Activated naive CD8-positive, alpha-beta T cell treated with anti-CD3 and anti-CD28 coated beads, Interleukin-2, amount 10 ng/mL, durations not matched to agents 7 days and 5 days (primary cell): ENCODE data around the gene SNX32. TPM values are rescaled to one million over a fixed set of nuclear protein-coding genes. Genes with fewer than 3 reads are reported as not detected.
A peak's percentile ranks its signal among the peaks of the same experiment; 100 is the strongest.

Source experiments
- ATAC-seq: fragments of 150-1000 bp; cut with Tn5 transposase; one replicate; pipeline ENCODE4 v1.10.0; 2021; ENCODE audit warnings: low read depth, moderate library complexity
- POLR2A ChIA-PET: fragments of 350-600 bp; sonication (Branson Sonifier 250); formaldehyde crosslinking; loops from one replicate; lab custom pipeline; 2021; ENCODE audit warnings: antibody characterized with exemption; lab: Charles Lee
- DNase-seq: peaks from one replicate; pipeline ENCODE4 v3.0.0; 2021
- H3K27ac Mint-ChIP-seq: one replicate; pipeline ENCODE4 v1.8.0; 2022; ENCODE audit warnings: mild to moderate bottlenecking, mixed read lengths
- H3K27me3 Mint-ChIP-seq: one replicate; pipeline ENCODE4 v1.8.0; 2022; ENCODE audit warnings: mild to moderate bottlenecking, moderate library complexity, mixed read lengths
- H3K36me3 Mint-ChIP-seq: one replicate; pipeline ENCODE4 v1.8.0; 2021; ENCODE audit warnings: mild to moderate bottlenecking, mixed read lengths
- H3K4me1 Mint-ChIP-seq: one replicate; pipeline ENCODE4 v1.8.0; 2021; ENCODE audit warnings: mixed read lengths
- H3K4me3 Mint-ChIP-seq: one replicate; pipeline ENCODE4 v1.8.0; 2022; ENCODE audit warnings: mild to moderate bottlenecking, moderate library complexity, mixed read lengths
- H3K9me3 Mint-ChIP-seq: one replicate; pipeline ENCODE4 v1.8.0; 2021; ENCODE audit warnings: mixed read lengths
- total RNA-seq, 2 experiments: library from RNA; stranded (reverse); gene quantifications; one replicate each; pipeline ENCODE4 v1.2.3, GENCODE V29; 2021

The SNX32 gene
- total RNA-seq, 2 experiments from 2014 or later: 2.6 to 3.6 TPM

GRCh38 chr11:65872586-65873317 is 39.0 kb downstream of the SNX32 start, which contains the start of gene EFEMP2:
Gene EFEMP2, minus strand, starts transcription at chr11:65872800. Its CDS starts 446 bp downstream, at chr11:65872354.
- H3K4me1 Mint-ChIP-seq: peaks cover 28% of the 10 kb centered on the region
- no peaks in the 10 kb centered on the region for H3K27me3 Mint-ChIP-seq
- peak within 1 kb of the TSS; percentile 77 for H3K27ac Mint-ChIP-seq
- H3K4me3 Mint-ChIP-seq: peak within 1 kb of the TSS; percentile 77
- ATAC-seq (no peak), DNase-seq (no peak)
- H3K9me3 Mint-ChIP-seq: no peaks in the 10 kb centered on the region
- POLR2A ChIA-PET: interaction anchor here (1.5 to 7.5 kb wide), 6 partner anchors 12 to 23 kb away, joined by 3 to 176 read pairs (median 22); partner anchors contain the start of genes CCDC85B, CFL1, FIBP and MUS81
- peaks cover 2% of the 10 kb centered on the region for H3K36me3 Mint-ChIP-seq

DNA sequence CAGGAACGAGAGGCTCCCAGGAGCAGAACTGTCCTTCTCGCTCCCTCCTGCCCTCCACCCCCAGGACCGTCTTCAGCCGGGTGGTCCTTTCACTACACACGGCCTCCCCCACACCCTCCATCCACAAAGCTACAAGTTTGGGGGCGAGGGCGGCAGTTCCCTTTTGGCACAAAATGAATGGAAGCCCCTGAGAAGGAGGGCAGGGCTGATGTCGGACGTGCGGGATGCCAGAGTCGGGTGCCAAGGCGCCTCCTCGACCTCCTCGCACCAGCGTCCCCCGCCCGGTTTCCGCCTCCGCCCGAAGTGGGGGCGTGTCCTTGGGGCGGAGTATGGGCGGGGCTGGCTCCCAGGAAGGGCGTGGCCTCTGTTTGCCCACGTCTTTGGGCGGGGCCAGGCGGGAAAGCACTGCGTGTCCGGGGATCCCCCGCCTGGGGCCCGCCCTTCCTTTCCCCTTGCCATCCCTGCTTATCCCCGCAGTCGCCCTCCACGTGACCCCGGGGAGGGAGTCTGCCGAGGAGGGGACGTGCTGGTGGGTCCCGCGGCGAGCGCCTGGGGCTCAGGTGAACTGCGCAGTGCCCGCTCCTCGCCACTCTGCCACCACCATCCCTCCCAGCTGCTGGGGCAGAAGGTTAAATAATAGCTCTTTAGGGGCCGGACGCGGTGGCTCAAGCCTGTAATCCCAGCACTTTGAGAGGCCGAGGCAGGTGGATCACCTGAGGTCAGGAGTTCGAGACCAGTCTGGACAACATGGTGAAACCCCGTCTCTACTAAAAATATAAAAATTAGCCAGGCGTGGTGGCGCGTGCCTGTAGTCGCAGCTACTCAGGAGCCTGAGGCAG is 39.8 kb downstream of the SNX32 start:
- peaks cover 33% of the 10 kb centered on the region for H3K4me1 Mint-ChIP-seq
- H3K9me3 Mint-ChIP-seq: no peaks in the 10 kb centered on the region
- no peaks in the 10 kb centered on the region for H3K27me3 Mint-ChIP-seq
- peak; percentile 100 for DNase-seq
- POLR2A ChIA-PET: interaction anchor here (1.6 to 7.5 kb wide), 4 partner anchors 11 to 21 kb away, joined by 5 to 176 read pairs (median 22); partner anchors contain the start of genes CCDC85B, CFL1, FIBP and MUS81
- peak overlapping the region; percentile 77 for H3K4me3 Mint-ChIP-seq
- ATAC-seq: peak; percentile 85
- H3K27ac Mint-ChIP-seq: peak overlapping the region; percentile 77
- no peaks in the 10 kb centered on the region for H3K36me3 Mint-ChIP-seq

DNA sequence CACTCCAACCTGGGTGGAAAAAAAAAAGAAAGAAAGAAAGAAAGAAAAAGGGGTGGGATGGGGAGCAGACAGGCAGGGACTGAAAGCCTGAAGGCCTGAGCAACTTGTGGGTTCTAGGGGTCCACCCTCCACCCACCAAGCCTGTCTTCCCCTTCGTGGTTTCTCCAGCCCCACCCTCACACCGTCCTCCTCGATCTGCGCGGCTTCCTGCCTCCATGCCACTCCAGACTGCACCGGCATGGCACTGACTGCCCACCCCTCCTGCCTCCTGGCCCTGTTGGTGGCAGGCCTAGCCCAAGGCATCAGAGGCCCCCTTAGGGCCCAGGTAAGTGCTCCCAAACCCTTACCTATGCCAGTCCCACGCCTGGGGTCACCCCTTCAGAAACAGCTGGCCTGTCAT is 45.9 kb downstream of the SNX32 start, which contains the start of gene CTSW:
Gene CTSW, plus strand, starts transcription at position 221 of the 400 bp plus-strand sequence. Its CDS starts 18 bp downstream, at position 239.
- H3K36me3 Mint-ChIP-seq: peaks cover 6% of the 10 kb centered on the region
- DNase-seq (peak; percentile 66), ATAC-seq (peak; percentile 60)
- H3K4me1 Mint-ChIP-seq: peaks cover 54% of the 10 kb centered on the region
- H3K27me3 Mint-ChIP-seq: no peaks in the 10 kb centered on the region
- H3K4me3 Mint-ChIP-seq: peak within 1 kb of the TSS; percentile 87
- POLR2A ChIA-PET: interaction anchor here (0.9 to 5.9 kb wide), 8 partner anchors 8 to 53 kb away, joined by 3 to 70 read pairs (median 7); partner anchors contain the start of genes CCDC85B, CFL1, FIBP and MUS81
- no peaks in the 10 kb centered on the region for H3K9me3 Mint-ChIP-seq
- H3K27ac Mint-ChIP-seq: peak within 1 kb of the TSS; percentile 92

DNA sequence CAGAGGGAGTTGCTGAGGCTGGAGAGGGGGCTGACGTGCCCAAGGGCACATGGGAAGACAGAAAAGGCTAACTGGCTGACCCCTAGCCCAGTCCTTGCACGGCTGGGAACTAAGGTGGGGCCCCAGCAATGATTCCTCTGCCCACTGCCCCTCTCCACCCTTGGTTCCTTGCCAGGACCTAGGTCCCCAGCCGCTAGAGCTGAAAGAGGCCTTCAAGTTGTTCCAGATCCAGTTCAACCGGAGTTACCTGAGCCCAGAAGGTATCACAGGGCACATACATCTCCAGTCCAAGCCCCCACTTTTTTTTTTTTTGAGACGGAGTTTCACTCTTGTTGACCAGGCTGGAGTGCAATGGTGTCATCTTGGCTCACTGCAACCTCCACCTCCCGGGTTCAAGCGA is 46.3 kb downstream of the SNX32 start:
- Mint-ChIP-seq H3K9me3 (no peaks in the 10 kb centered on the region), H3K36me3 (peaks cover 6% of the 10 kb centered on the region), H3K4me1 (peaks cover 55% of the 10 kb centered on the region), H3K4me3 (peak overlapping the region; percentile 87), H3K27me3 (no peaks in the 10 kb centered on the region), H3K27ac (peak overlapping the region; percentile 92)
- no peak for DNase-seq
- POLR2A ChIA-PET: interaction anchor here (1.1 to 5.9 kb wide), 7 partner anchors 9 to 52 kb away, joined by 3 to 70 read pairs (median 8); partner anchors contain the start of genes CCDC85B, CFL1, FIBP and MUS81
- ATAC-seq: no peak

DNA sequence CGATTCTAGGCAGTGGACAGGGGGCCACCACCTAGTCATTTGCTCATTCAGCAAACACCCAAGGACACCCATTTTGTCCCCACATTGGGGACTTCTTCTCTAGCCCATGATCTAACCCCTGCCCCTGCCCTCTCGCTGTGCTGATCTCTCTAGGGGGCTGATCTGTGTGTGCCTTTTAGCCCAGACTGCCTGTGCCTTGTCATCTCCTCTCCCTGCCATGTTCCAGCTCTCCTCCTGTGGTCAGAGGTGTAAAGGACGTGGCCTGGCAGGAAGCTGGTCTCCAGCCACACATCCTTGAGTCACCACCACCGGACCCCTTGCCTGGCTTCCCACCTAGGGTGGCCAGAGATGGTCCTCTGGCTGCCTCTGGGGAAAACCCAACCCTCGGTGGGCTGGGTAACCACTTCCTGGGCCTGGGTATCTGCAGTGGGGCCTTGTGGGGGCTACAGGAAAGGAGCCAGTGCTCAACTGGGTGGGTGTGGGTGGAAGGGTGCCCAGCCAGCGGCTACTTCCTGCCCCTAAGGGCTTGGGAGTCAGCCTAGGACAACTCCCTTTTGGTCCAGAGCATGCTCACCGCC is 47.2 kb downstream of the SNX32 start:
- ATAC-seq: peak; percentile 25
- no peaks in the 10 kb centered on the region for H3K27me3 Mint-ChIP-seq
- no peak for DNase-seq
- peak overlapping the region; percentile 92 for H3K27ac Mint-ChIP-seq
- H3K4me3 Mint-ChIP-seq: peak overlapping the region; percentile 87
- peaks cover 56% of the 10 kb centered on the region for H3K4me1 Mint-ChIP-seq
- peaks cover 9% of the 10 kb centered on the region for H3K36me3 Mint-ChIP-seq
- H3K9me3 Mint-ChIP-seq: no peaks in the 10 kb centered on the region
- POLR2A ChIA-PET: interaction anchor here (0.6 to 5.9 kb wide), 8 partner anchors 9 to 51 kb away, joined by 3 to 70 read pairs (median 6); partner anchors contain the start of genes CCDC85B, CFL1, FIBP and MUS81

GRCh38 chr11:65882120-65883057 is 48.6 kb downstream of the SNX32 start:
- Mint-ChIP-seq H3K4me1 (peaks cover 57% of the 10 kb centered on the region), H3K27me3 (no peaks in the 10 kb centered on the region), H3K9me3 (no peaks in the 10 kb centered on the region), H3K4me3 (no peak overlapping the region), H3K27ac (peak overlapping the region; percentile 92), H3K36me3 (peaks cover 14% of the 10 kb centered on the region)
- ATAC-seq: no peak
- POLR2A ChIA-PET: interaction anchor here (0.5 to 5.9 kb wide), 6 partner anchors 8 to 171 kb away, joined by 3 to 70 read pairs (median 8); partner anchors contain the start of genes CCDC85B, CFL1, FIBP and MUS81
- DNase-seq: no peak

- POLR2A ChIA-PET: interaction anchor here (1.6 to 12.3 kb wide), 4 partner anchors 9 to 31 kb away, joined by 8 to 304 read pairs (median 14); partner anchors contain the start of genes CFL1 and MUS81
- Mint-ChIP-seq H3K36me3 (peaks cover 15% of the 10 kb centered on the region), H3K9me3 (no peaks in the 10 kb centered on the region), H3K4me1 (peaks cover 53% of the 10 kb centered on the region), H3K27me3 (no peaks in the 10 kb centered on the region), H3K27ac (peak overlapping the region; percentile 80), H3K4me3 (no peak overlapping the region)
- DNase-seq: no peak
- ATAC-seq: no peak
Measured at GRCh38 chr11:65883058-65883761, 49.4 kb downstream of the SNX32 start.

GRCh38 chr11:65883786-65884715 is 50.3 kb downstream of the SNX32 start:
- ATAC-seq (no peak), DNase-seq (no peak)
- no peaks in the 10 kb centered on the region for H3K9me3 Mint-ChIP-seq
- no peaks in the 10 kb centered on the region for H3K27me3 Mint-ChIP-seq
- peak overlapping the region; percentile 69 for H3K27ac Mint-ChIP-seq
- POLR2A ChIA-PET: interaction anchor here (0.9 to 12.3 kb wide), 16 partner anchors 10 to 118 kb away, joined by 3 to 304 read pairs (median 6); partner anchors contain the start of genes BANF1, CFL1, EIF1AD and FOSL1
- H3K36me3 Mint-ChIP-seq: peaks cover 16% of the 10 kb centered on the region
- no peak overlapping the region for H3K4me3 Mint-ChIP-seq
- H3K4me1 Mint-ChIP-seq: peaks cover 50% of the 10 kb centered on the region

DNA sequence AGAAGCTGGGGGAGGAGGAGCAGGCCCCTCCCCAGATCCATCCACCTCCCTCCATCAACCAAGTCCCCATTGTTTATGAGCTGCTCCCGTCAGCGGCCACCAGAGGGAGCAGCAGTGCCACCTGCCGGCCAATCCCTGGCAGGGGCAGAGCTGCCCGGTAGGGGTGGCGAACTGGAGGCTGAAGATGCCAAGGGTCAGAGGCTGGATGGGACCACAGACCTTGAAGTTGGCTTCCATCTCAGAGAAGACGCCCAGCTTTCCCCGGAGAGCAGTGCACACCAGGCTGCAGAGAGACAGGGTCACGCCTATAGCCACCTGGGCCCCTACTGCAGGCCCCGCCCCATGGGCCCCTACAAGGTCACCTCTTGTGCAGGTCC is 50.9 kb downstream of the SNX32 start:
- peak overlapping the region; percentile 69 for H3K27ac Mint-ChIP-seq
- DNase-seq (peak; percentile 89), ATAC-seq (peak; percentile 33)
- H3K9me3 Mint-ChIP-seq: no peaks in the 10 kb centered on the region
- peaks cover 16% of the 10 kb centered on the region for H3K36me3 Mint-ChIP-seq
- H3K4me1 Mint-ChIP-seq: peaks cover 50% of the 10 kb centered on the region
- no peaks in the 10 kb centered on the region for H3K27me3 Mint-ChIP-seq
- H3K4me3 Mint-ChIP-seq: peak overlapping the region; percentile 19
- POLR2A ChIA-PET: interaction anchor here (0.8 to 12.3 kb wide), 19 partner anchors 9 to 170 kb away, joined by 3 to 304 read pairs (median 6); partner anchors contain the start of genes BANF1, CFL1, EIF1AD and FOSL1

- Mint-ChIP-seq H3K27me3 (no peaks in the 10 kb centered on the region), H3K9me3 (no peaks in the 10 kb centered on the region), H3K4me3 (no peak overlapping the region), H3K27ac (peak overlapping the region; percentile 69), H3K4me1 (peaks cover 51% of the 10 kb centered on the region), H3K36me3 (peaks cover 16% of the 10 kb centered on the region)
- POLR2A ChIA-PET: interaction anchor here (0.7 to 12.3 kb wide), 20 partner anchors 9 to 170 kb away, joined by 3 to 304 read pairs (median 4); partner anchors contain the start of genes CFL1, FOSL1, MUS81 and SART1
- DNase-seq: no peak
- ATAC-seq: no peak
Measured at GRCh38 chr11:65885231-65885630, 51.5 kb downstream of the SNX32 start.
